Stimulated activated CD8-positive, alpha-beta memory T cell treated with anti-CD3 and anti-CD28 coated beads, Interleukin-7, amount 100 ng/mL, for 24 hours (primary cell): ENCODE measurements around the gene PLCB1.

Experiments used
- DNase-seq: peaks from one replicate; pipeline ENCODE4 v3.0.0-alpha.2; 2020; ENCODE audit warnings: low read depth

The PLCB1 gene

GRCh38 chr20:8661229-8661952, 529.3 kb downstream of the PLCB1 start:
- DNase-seq, result no peak

GRCh38 chr20:8662433-8662954, 530.4 kb downstream of the PLCB1 start:
- no peak for DNase-seq

DNA sequence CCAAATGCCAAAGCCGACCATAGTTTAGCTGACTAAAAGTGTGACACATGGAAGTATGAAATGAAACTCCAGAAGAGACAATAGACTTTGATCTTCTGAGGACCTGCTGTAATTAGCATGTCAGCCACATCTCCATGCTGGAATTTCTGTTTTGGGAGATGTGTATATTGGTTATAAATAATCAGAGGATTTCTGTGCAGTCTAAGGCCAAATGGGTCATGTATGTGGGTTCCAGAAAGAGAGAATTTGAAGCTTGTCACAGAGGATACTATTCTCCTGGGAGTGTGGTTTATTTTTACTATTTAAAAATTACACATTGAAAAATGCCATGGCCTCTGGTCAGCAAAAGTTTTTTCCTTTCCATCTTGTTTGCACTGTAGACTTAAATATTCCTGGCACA, 531.4 kb downstream of the PLCB1 start:
- DNase-seq, result no peak

- no peak for DNase-seq
These were observed 532.7 kb downstream of the PLCB1 start for GRCh38 chr20:8664778-8665177.

GRCh38 chr20:8667306-8667705, 535.2 kb downstream of the PLCB1 start:
- no peak for DNase-seq

- no peak for DNase-seq
These were observed 538.3 kb downstream of the PLCB1 start for GRCh38 chr20:8670207-8670892.

GRCh38 chr20:8670893-8671215, 538.8 kb downstream of the PLCB1 start:
- no peak for DNase-seq

DNA sequence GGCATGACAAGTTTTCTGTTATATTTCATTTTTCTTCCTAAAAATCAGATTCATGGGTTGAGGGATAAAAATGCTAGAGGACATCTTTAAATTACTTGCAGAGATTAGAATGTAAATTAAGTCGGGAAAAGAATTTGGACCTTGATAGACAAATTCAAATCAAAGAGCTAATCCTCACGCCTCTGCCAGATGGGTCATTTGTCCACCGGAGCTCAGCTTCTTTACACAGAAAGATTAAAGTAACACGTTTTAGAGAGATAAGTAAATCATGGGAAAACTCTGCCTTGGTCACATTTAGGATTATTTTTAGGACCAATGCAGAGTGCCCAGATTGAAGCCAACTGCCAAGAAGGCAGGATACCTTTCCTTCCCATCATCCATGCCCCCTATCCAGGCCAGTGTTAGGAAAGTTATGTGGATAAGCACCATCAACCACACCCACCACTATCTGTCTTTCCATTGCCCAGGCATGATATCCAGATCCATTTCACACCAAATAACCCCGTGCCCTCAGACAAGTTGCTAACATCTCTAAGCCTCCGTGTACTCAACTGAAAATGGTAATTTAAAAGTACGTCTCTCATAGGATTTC, 539.4 kb downstream of the PLCB1 start:
- DNase-seq, result no peak

DNA sequence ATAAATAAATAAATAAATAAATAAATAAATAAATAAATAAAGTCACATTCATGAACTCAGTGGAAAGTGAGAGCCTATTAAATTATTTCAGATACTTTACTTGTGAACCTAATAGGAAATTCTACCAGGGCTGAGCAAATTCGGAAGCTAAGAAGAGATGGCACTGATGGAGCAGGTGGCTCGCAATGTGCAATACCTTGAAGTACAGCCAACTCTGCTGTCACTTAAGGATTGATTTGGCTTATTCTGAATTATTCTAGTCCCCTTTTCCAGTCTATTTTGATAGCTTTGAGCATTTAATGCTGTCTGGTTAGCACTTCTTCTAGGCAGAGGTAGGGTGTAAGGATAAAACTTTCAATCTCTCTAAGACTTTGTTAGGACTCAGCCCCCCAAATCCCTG, 541.0 kb downstream of the PLCB1 start:
- no peak for DNase-seq

- no peak for DNase-seq
These were observed 543.8 kb downstream of the PLCB1 start for GRCh38 chr20:8675896-8676295.

DNA sequence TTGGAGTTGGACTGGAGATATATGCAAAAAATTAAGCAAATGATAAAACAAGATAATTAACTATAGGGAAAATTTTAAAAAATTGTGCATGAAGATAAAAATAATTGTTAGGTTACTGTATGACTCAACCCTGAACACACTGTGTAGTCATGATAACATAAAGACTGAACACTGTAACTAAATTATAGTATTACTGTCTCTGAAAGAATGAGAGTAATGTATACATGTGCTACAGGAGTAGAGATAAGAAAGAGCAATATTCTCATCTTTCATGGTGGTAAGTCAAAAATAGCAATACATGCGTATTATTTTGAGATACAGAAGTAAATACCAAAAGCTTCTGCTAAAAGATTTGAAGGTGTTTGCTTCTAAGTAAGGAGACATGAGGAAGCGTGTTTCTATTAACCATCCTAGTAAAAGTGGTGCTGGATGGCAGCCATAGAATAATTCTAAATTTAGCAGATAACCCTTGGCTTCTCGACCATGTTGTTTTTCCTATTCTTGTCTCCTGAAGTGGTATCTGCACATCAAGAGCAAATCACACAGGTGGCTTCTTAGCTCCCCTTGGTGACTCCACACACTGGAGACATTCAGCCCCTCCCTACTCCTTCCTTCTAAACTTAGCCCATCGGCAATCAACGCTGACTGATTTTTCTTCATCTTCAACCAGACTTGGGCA, 546.2 kb downstream of the PLCB1 start:
- DNase-seq, result no peak

GRCh38 chr20:8689337-8689736, 557.3 kb downstream of the PLCB1 start:
- DNase-seq, result no peak

GRCh38 chr20:8690074-8690473, 558.0 kb downstream of the PLCB1 start:
- no peak for DNase-seq

DNA sequence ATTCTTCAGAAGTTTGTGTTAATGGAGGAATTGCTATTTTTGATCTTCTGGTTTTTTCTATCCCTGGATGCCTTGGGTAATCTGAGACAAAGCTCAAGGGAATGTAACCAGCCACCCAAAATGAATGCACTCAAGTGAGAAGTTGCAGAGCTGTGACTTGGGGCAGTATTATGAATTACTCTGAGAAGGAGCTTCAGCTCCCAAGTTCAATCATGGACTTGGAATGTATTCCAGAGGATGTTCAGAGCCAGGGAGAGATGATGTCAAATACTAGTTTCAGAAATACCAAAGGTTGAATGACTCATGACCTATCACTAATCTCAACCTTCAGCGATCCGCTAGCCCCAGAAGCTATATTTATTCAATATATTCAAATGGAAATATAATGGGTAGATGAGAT, 561.6 kb downstream of the PLCB1 start:
- DNase-seq, result no peak

DNA sequence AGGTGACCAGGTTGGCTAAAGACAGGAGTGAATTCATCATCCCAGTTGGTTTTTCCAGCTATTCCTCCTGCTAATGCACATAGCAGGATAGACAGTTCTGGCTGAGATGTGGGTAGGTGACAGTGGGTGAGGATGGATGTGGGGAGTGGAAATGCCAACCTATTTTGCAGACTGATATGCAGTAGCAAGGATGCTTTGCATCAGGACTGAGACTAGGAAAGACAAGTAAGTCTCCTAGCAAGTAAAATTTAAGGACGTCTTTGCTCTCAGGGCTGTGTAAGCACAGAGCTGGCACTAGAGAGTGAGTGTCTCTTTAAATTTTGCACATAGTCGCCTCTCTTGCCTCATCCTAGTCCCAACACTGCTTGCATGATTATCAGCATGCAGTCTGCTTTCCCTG, 568.7 kb downstream of the PLCB1 start:
- no peak for DNase-seq

GRCh38 chr20:8706961-8707700, 575.1 kb downstream of the PLCB1 start:
- DNase-seq, result no peak

- DNase-seq, result no peak
These were observed 577.6 kb downstream of the PLCB1 start for GRCh38 chr20:8709627-8710026.

- no peak for DNase-seq
These were observed 579.4 kb downstream of the PLCB1 start for GRCh38 chr20:8711501-8711900.

- DNase-seq, result no peak
These were observed 582.1 kb downstream of the PLCB1 start for GRCh38 chr20:8714206-8714605.

- DNase-seq, result no peak
These were observed 586.2 kb downstream of the PLCB1 start for GRCh38 chr20:8718279-8718678.

GRCh38 chr20:8720089-8720488, 588.0 kb downstream of the PLCB1 start:
- DNase-seq, result no peak

DNA sequence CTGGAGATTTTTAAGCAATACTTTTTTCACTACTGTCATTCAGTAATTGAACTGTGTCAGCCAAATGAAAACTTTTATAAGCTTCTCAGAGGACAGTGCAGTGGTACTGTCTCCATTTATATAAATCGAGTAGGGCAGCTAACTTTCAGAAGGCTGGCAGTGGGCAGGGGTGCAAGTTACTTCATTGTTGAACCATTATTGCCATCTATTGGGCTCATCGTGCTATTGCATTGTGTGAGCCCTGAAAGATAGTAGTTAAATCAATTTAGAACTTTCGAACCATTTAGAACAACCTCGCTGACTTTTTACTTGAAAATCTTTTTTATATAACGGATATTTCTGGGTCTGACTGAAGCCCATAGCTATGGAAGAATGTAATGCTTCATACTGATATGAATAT, 589.0 kb downstream of the PLCB1 start:
- DNase-seq, result no peak
